ENCODE data around the gene FAM170B. TPM values are rescaled to one million over a fixed set of nuclear protein-coding genes. Genes with fewer than 3 reads are reported as not detected.

FAM170B gene
- total and polyA plus RNA-seq, 5 experiments from 2014 or later: not detected

GRCh38 chr10:49174261-49174925, 40.6 kb upstream of the FAM170B start:
- peaks cover 0 to 40% (median 0%) of the 10 kb centered on the region in 4 donors for H3K4me1 Mint-ChIP-seq
- H3K27ac Mint-ChIP-seq: no peak overlapping the region
- DNase-seq (no peak), ATAC-seq (no peak)
- H3K27me3 Mint-ChIP-seq: peaks cover 0 to 12% (median 10%) of the 10 kb centered on the region in 5 donors
- peaks cover 0 to 2% (median 0%) of the 10 kb centered on the region in 9 donors for H3K9me3 Mint-ChIP-seq
- no peaks in the 10 kb centered on the region for H3K36me3 Mint-ChIP-seq
- POLR2A ChIA-PET: no interaction called here
- H3K4me3 Mint-ChIP-seq: no peak overlapping the region

GRCh38 chr10:49173853-49174252, 40.0 kb upstream of the FAM170B start:
- H3K4me3 Mint-ChIP-seq: no peak overlapping the region
- H3K9me3 Mint-ChIP-seq: peaks cover 0 to 2% (median 0%) of the 10 kb centered on the region in 9 donors
- DNase-seq: no peak
- peaks cover 0 to 37% (median 0%) of the 10 kb centered on the region in 4 donors for H3K4me1 Mint-ChIP-seq
- H3K27ac Mint-ChIP-seq: peak overlapping the region in 1 of 10 donors; percentile 5
- H3K27me3 Mint-ChIP-seq: peaks cover 0 to 12% (median 10%) of the 10 kb centered on the region in 5 donors
- POLR2A ChIA-PET: no interaction called here
- no peak for ATAC-seq
- H3K36me3 Mint-ChIP-seq: no peaks in the 10 kb centered on the region

GRCh38 chr10:49173201-49173772, 39.5 kb upstream of the FAM170B start:
- no peak for DNase-seq
- H3K4me3 Mint-ChIP-seq: no peak overlapping the region
- H3K27ac Mint-ChIP-seq: peak overlapping the region in 1 of 10 donors; percentile 5
- POLR2A ChIA-PET: no interaction called here
- no peak for ATAC-seq
- no peaks in the 10 kb centered on the region for H3K36me3 Mint-ChIP-seq
- peaks cover 0 to 32% (median 0%) of the 10 kb centered on the region in 4 donors for H3K4me1 Mint-ChIP-seq
- peaks cover 0 to 13% (median 10%) of the 10 kb centered on the region in 5 donors for H3K27me3 Mint-ChIP-seq
- peaks cover 0 to 2% (median 0%) of the 10 kb centered on the region in 9 donors for H3K9me3 Mint-ChIP-seq

- Mint-ChIP-seq H3K4me1 (peaks cover 0 to 27% (median 0%) of the 10 kb centered on the region in 4 donors), H3K4me3 (no peak overlapping the region), H3K27me3 (peaks cover 0 to 16% (median 10%) of the 10 kb centered on the region in 5 donors), H3K36me3 (no peaks in the 10 kb centered on the region), H3K27ac (no peak overlapping the region), H3K9me3 (peaks cover 0 to 2% (median 0%) of the 10 kb centered on the region in 9 donors)
- DNase-seq (no peak), ATAC-seq (no peak)
- POLR2A ChIA-PET: no interaction called here
These were observed 38.9 kb upstream of the FAM170B start for GRCh38 chr10:49172777-49173132.

- POLR2A ChIA-PET: no interaction called here
- H3K27me3 Mint-ChIP-seq: peaks cover 0 to 17% (median 10%) of the 10 kb centered on the region in 5 donors
- H3K27ac Mint-ChIP-seq: no peak overlapping the region
- no peaks in the 10 kb centered on the region for H3K36me3 Mint-ChIP-seq
- DNase-seq (no peak), ATAC-seq (no peak)
- no peak overlapping the region for H3K4me3 Mint-ChIP-seq
- peaks cover 0 to 22% (median 0%) of the 10 kb centered on the region in 4 donors for H3K4me1 Mint-ChIP-seq
- H3K9me3 Mint-ChIP-seq: peaks cover 0 to 2% (median 0%) of the 10 kb centered on the region in 9 donors
These were observed 38.4 kb upstream of the FAM170B start for GRCh38 chr10:49172061-49172776.

GRCh38 chr10:49171326-49172060, 37.7 kb upstream of the FAM170B start:
- POLR2A ChIA-PET: no interaction called here
- peak overlapping the region in 1 of 10 donors; percentile 34 for H3K27ac Mint-ChIP-seq
- peaks cover 0 to 20% (median 11%) of the 10 kb centered on the region in 5 donors for H3K27me3 Mint-ChIP-seq
- DNase-seq (no peak), ATAC-seq (no peak)
- peaks cover 0 to 2% (median 0%) of the 10 kb centered on the region in 9 donors for H3K9me3 Mint-ChIP-seq
- H3K4me1 Mint-ChIP-seq: peaks cover 0 to 20% (median under 1%) of the 10 kb centered on the region in 4 donors
- no peak overlapping the region for H3K4me3 Mint-ChIP-seq
- no peaks in the 10 kb centered on the region for H3K36me3 Mint-ChIP-seq

GRCh38 chr10:49170632-49171325, 37.0 kb upstream of the FAM170B start:
- POLR2A ChIA-PET: no interaction called here
- Mint-ChIP-seq H3K9me3 (no peaks in the 10 kb centered on the region), H3K4me1 (peaks cover 0 to 20% (median under 1%) of the 10 kb centered on the region in 4 donors), H3K4me3 (no peak overlapping the region), H3K27ac (peak overlapping the region in 1 of 10 donors; percentile 79), H3K27me3 (peaks cover 0 to 21% (median 11%) of the 10 kb centered on the region in 5 donors), H3K36me3 (no peaks in the 10 kb centered on the region)
- ATAC-seq: no peak
- DNase-seq: no peak

- H3K36me3 Mint-ChIP-seq: no peaks in the 10 kb centered on the region
- ATAC-seq (no peak), DNase-seq (no peak)
- no peak overlapping the region for H3K4me3 Mint-ChIP-seq
- peaks cover 0 to 16% (median 5%) of the 10 kb centered on the region in 5 donors for H3K27me3 Mint-ChIP-seq
- H3K9me3 Mint-ChIP-seq: no peaks in the 10 kb centered on the region
- POLR2A ChIA-PET: no interaction called here
- H3K4me1 Mint-ChIP-seq: peaks cover 0 to 17% (median 3%) of the 10 kb centered on the region in 4 donors
- peak overlapping the region in 1 of 10 donors; percentile 60 for H3K27ac Mint-ChIP-seq
These were observed 36.0 kb upstream of the FAM170B start for GRCh38 chr10:49169776-49170175.

- Mint-ChIP-seq H3K4me1 (peaks cover 4 to 14% (median 8%) of the 10 kb centered on the region in 4 donors), H3K9me3 (no peaks in the 10 kb centered on the region), H3K4me3 (no peak overlapping the region), H3K36me3 (no peaks in the 10 kb centered on the region), H3K27ac (no peak overlapping the region), H3K27me3 (peaks cover 0 to 21% (median 5%) of the 10 kb centered on the region in 5 donors)
- DNase-seq: no peak
- POLR2A ChIA-PET: no interaction called here
- ATAC-seq: no peak
These were observed 35.1 kb upstream of the FAM170B start for GRCh38 chr10:49168831-49169500.

- Mint-ChIP-seq H3K4me3 (no peak overlapping the region), H3K36me3 (no peaks in the 10 kb centered on the region), H3K4me1 (peaks cover 4 to 9% (median 8%) of the 10 kb centered on the region in 4 donors), H3K27me3 (peaks cover 0 to 21% (median 2%) of the 10 kb centered on the region in 5 donors), H3K9me3 (no peaks in the 10 kb centered on the region), H3K27ac (peak overlapping the region in 2 of 10 donors; percentile 17 to 68)
- no peak for ATAC-seq
- DNase-seq: no peak
- POLR2A ChIA-PET: no interaction called here
These were observed 34.3 kb upstream of the FAM170B start for GRCh38 chr10:49168171-49168540.

- POLR2A ChIA-PET: no interaction called here
- DNase-seq (no peak), ATAC-seq (no peak)
- no peak overlapping the region for H3K27ac Mint-ChIP-seq
- H3K4me1 Mint-ChIP-seq: peaks cover 4 to 9% (median 7%) of the 10 kb centered on the region in 4 donors
- H3K36me3 Mint-ChIP-seq: no peaks in the 10 kb centered on the region
- peaks cover 0 to 21% (median 2%) of the 10 kb centered on the region in 5 donors for H3K27me3 Mint-ChIP-seq
- no peak overlapping the region for H3K4me3 Mint-ChIP-seq
- no peaks in the 10 kb centered on the region for H3K9me3 Mint-ChIP-seq
These were observed 33.8 kb upstream of the FAM170B start for GRCh38 chr10:49167425-49168170.

All from naive thymus-derived CD8-positive, alpha-beta T cell (primary cell).